Loucy (cell line): ENCODE results near the gene THOC1.

Experiments
- H2AFZ ChIP-seq: fragments of 200-600 bp; sonication (generic); 2 replicates; pipeline ENCODE4 v1.6.0; 2016; ENCODE audit warnings: antibody characterized with exemption, mild to moderate bottlenecking, low read length, moderate library complexity
- H3F3A ChIP-seq: fragments of 200-600 bp; 2 replicates; pipeline ENCODE4 v1.6.0; 2016; ENCODE audit warnings: antibody characterized with exemption, low read depth, mild to moderate bottlenecking
- H3K27me3 ChIP-seq: fragments of 200-600 bp; sonication (generic); 2 replicates; pipeline ENCODE4 v1.6.1; 2014; ENCODE audit warnings: low read length, mild to moderate bottlenecking; ENCODE audit not compliant: insufficient read depth, poor library complexity, severe bottlenecking
- H3K36me3 ChIP-seq: fragments of 200-600 bp; sonication (generic); 2 replicates; pipeline ENCODE4 v1.6.1; 2016; ENCODE audit warnings: low read length; ENCODE audit not compliant: insufficient read depth
- H3K4me1 ChIP-seq: fragments of 200-600 bp; sonication (generic); 2 replicates; pipeline ENCODE4 v1.5.1; 2014; ENCODE audit warnings: low read length, mild to moderate bottlenecking; ENCODE audit not compliant: insufficient read depth, poor library complexity, severe bottlenecking
- H3K4me2 ChIP-seq: fragments of 200-600 bp; sonication (generic); 2 replicates; pipeline ENCODE4 v1.6.0; 2014; ENCODE audit warnings: antibody characterized with exemption, low read length, low read depth, mild to moderate bottlenecking; ENCODE audit not compliant: poor library complexity, severe bottlenecking
- H3K4me3 ChIP-seq: fragments of 200-600 bp; sonication (generic); 2 replicates; pipeline ENCODE4 v1.5.1; 2014; ENCODE audit warnings: low read length, mild to moderate bottlenecking, mixed read lengths; ENCODE audit not compliant: poor library complexity, severe bottlenecking
- H3K79me2 ChIP-seq: fragments of 200-600 bp; sonication (generic); 2 replicates; pipeline ENCODE4 v1.6.1; 2014; ENCODE audit warnings: low read length; ENCODE audit not compliant: insufficient read depth
- H3K9ac ChIP-seq: fragments of 200-600 bp; sonication (generic); 2 replicates; pipeline ENCODE4 v1.6.0; 2014; ENCODE audit warnings: mild to moderate bottlenecking, low read depth, low read length, moderate library complexity; ENCODE audit not compliant: poor library complexity, severe bottlenecking
- H3K9me2 ChIP-seq: fragments of 200-600 bp; sonication (generic); replicated peaks from 2 replicates; pipeline ENCODE4 v1.6.1; 2016; ENCODE audit warnings: low read depth, low read length, mixed read lengths
- H3K9me3 ChIP-seq: fragments of 200-600 bp; sonication (generic); 2 replicates; pipeline ENCODE4 v1.6.1; 2014; ENCODE audit warnings: mild to moderate bottlenecking, antibody characterized with exemption, low read length, low read depth; ENCODE audit not compliant: insufficient read depth
- H4K20me1 ChIP-seq: fragments of 200-600 bp; sonication (generic); 2 replicates; pipeline ENCODE4 v1.6.0; 2014; ENCODE audit warnings: antibody characterized with exemption, low read length, mild to moderate bottlenecking; ENCODE audit not compliant: insufficient read depth, poor library complexity, severe bottlenecking
- EZH2phosphoT487 ChIP-seq: fragments of 200-600 bp; IDR thresholded peaks from 2 replicates; pipeline ENCODE4 v1.6.1; 2018; ENCODE audit warnings: antibody characterized with exemption, mild to moderate bottlenecking, moderate library complexity, borderline replicate concordance
- TF ChIP-seq, protein P1 (sequence below): fragments of 200-600 bp; sonication (generic); conservative IDR thresholded peaks from 2 replicates; pipeline ENCODE4 v1.5.1; 2014; ENCODE audit warnings: mild to moderate bottlenecking, antibody characterized with exemption, low read length

THOC1 gene

DNA sequence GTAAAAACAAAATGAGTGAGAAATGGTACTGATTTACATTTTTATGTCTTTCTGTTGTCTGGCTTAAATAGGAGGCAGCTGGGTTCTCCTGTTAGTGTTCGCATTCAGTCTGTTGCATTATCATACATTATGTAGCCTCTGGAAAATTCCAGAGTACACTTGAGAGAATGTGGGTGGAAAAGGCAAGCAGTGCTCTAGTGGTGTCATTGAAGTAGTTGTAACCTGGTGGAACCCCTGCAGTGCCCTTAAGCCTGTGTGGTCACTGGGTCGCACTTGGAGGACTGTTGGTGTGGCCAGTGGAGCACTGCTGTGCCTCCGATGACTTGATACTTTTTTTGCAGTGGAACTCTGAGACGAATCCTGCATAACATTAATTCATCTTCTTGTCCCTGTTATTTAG, 57.1 kb downstream of the THOC1 start:
- no peak overlapping the region for H3K9ac ChIP-seq
- no peaks in the 10 kb centered on the region for H3K9me2 ChIP-seq
- H3K4me1 ChIP-seq = no peaks in the 10 kb centered on the region
- no peak for TF ChIP-seq EZH2phosphoT487
- TF ChIP-seq, protein P1, sequence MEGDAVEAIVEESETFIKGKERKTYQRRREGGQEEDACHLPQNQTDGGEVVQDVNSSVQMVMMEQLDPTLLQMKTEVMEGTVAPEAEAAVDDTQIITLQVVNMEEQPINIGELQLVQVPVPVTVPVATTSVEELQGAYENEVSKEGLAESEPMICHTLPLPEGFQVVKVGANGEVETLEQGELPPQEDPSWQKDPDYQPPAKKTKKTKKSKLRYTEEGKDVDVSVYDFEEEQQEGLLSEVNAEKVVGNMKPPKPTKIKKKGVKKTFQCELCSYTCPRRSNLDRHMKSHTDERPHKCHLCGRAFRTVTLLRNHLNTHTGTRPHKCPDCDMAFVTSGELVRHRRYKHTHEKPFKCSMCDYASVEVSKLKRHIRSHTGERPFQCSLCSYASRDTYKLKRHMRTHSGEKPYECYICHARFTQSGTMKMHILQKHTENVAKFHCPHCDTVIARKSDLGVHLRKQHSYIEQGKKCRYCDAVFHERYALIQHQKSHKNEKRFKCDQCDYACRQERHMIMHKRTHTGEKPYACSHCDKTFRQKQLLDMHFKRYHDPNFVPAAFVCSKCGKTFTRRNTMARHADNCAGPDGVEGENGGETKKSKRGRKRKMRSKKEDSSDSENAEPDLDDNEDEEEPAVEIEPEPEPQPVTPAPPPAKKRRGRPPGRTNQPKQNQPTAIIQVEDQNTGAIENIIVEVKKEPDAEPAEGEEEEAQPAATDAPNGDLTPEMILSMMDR = no peak
- no peak overlapping the region for H2AFZ ChIP-seq
- no peaks in the 10 kb centered on the region for H3K79me2 ChIP-seq
- H3K9me3 ChIP-seq = no peaks in the 10 kb centered on the region
- no peak overlapping the region for H3K4me2 ChIP-seq
- H3F3A ChIP-seq = 0 out of 2 replicates have a peak, but pooled peaks cover 3% of the 10 kb centered on the region
- no peaks in the 10 kb centered on the region for H3K27me3 ChIP-seq
- H4K20me1 ChIP-seq = no peaks in the 10 kb centered on the region
- peaks cover 80% of the 10 kb centered on the region for H3K36me3 ChIP-seq
- no peak overlapping the region for H3K4me3 ChIP-seq

DNA sequence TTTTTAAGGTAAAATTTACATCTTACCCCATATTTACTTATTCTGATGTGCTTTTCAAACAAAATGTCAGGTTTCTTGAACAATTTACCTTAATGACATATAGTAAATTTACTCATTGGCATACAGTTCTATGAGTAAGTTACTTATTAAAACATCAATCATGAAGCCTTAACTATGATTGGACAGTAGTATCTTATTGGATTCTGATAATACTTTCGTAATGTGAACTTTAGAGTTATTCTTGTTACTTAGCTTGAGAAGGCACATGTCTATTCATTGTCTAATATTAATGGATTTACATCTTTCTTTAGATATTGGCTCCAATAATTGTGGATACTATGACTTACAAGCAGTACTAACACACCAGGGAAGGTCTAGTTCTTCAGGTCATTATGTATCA, 57.8 kb downstream of the THOC1 start:
- Histone ChIP-seq H3K36me3 (peaks cover 80% of the 10 kb centered on the region), H3K9ac (no peak overlapping the region), H3K9me3 (no peaks in the 10 kb centered on the region), H3K79me2 (no peaks in the 10 kb centered on the region), H3F3A (0 out of 2 replicates have a peak, but pooled peaks cover 3% of the 10 kb centered on the region), H4K20me1 (no peaks in the 10 kb centered on the region), H3K4me1 (no peaks in the 10 kb centered on the region), H3K4me2 (no peak overlapping the region), H2AFZ (no peak overlapping the region), H3K9me2 (no peaks in the 10 kb centered on the region), H3K27me3 (no peaks in the 10 kb centered on the region), H3K4me3 (no peak overlapping the region)
- no peak for TF ChIP-seq EZH2phosphoT487
- TF ChIP-seq, protein P1 = no peak

DNA sequence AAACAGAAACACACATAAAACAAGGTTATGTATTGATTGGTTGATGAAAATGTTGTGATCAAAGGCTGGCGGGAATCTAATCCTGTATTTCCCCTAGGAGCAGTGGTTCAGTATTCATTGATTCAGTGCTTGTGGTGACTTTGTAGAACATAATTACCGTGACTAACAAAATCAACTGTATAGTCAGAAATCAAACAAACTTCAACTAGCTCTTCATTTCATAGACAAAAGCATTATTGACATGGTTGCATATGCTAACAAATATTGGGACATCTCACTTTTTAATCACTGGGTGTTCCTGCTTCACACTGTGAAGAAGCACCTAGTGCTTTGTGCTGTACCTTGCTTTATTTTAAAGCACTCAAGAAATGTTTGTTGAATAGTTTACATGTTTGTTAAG, 68.1 kb downstream of the THOC1 start:
- Histone ChIP-seq H3K9me3 (no peaks in the 10 kb centered on the region), H3K27me3 (no peaks in the 10 kb centered on the region), H3K79me2 (peaks cover 5% of the 10 kb centered on the region; the same call in 1 of the 2 replicates), H3K4me2 (no peak overlapping the region), H3F3A (no peaks in the 10 kb centered on the region), H4K20me1 (no peaks in the 10 kb centered on the region), H3K4me1 (no peaks in the 10 kb centered on the region), H3K36me3 (peaks cover 75% of the 10 kb centered on the region), H3K9me2 (no peaks in the 10 kb centered on the region), H2AFZ (no peak overlapping the region), H3K9ac (no peak overlapping the region), H3K4me3 (no peak overlapping the region)
- TF ChIP-seq, protein P1 = no peak
